ENCODE measurements around the gene CTNNA2. TPM values are rescaled to one million over a fixed set of nuclear protein-coding genes. Genes with fewer than 3 reads are reported as not detected.

Gene CTNNA2
- polyA plus RNA-seq, 2 of the 4 experiments (the other 2 are of a cell fraction): 0.50 to 0.94 TPM

DNA sequence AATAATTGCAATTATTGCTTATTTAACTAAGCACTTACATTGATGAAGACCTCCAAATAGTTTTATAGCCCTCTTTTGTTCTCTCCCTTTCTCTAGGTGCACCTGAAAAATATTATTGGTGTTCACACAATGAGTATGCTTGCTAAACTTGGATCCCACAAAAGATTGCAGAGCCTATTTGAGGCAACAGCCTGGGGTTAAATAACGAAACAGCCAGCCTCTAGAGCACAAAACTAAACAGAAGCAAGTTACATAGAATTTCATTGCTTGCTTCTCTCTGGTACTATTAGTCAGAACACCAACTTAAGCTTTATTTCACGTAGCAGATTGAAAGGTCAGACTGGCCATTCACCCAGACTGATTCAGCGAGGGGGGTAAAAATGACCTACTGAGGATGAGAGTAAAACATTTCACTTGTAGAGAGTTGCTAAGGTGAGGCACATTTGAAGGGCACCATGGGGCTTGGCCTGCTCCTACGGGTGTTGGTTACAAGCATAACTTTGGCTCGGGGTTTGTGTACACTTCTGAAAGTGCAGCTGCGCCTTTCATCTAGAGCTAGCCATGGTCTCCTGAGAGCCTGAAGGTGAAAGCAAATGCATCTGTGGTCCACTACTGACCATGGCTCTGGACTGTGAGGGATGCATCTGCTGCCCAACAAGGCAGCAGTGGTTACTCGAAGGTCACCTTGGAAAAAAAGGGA, 1016.8 kb downstream of the CTNNA2 start:
- POLR2A ChIA-PET: no interaction called here
- Histone ChIP-seq H3K27ac (no peak overlapping the region), H3K4me3 (no peak overlapping the region), H3K4me1 (no peaks in the 10 kb centered on the region), H3K9me3 (no peaks in the 10 kb centered on the region), H3K4me2 (no peak overlapping the region)
- no peak for ATAC-seq
- DNase-seq (ENCODE audit: low read depth in 1 of 2, low spot score in 1 of 2): no peak
- TF ChIP-seq EHF (CRISPR knock-in tag; IDR thresholded peaks at IDR 0.05): no peak
- no peak for TF ChIP-seq EHMT2 (IDR thresholded peaks at IDR 0.05; ENCODE audit: low read depth)
- TF ChIP-seq ZFP36 (IDR thresholded peaks at IDR 0.05; ENCODE audit: borderline replicate concordance, partially characterized antibody): no peak
- TF ChIP-seq ZSCAN20 (CRISPR knock-in tag; IDR thresholded peaks at IDR 0.05): no peak
- FAIRE-seq: no peak
- CTCF ChIA-PET: no interaction called here
- whole genome bisulfite sequencing (ENCODE audit: missing lambda C conversion rate): 3% methylated on average over 7 of the region's 7 CpGs

DNA sequence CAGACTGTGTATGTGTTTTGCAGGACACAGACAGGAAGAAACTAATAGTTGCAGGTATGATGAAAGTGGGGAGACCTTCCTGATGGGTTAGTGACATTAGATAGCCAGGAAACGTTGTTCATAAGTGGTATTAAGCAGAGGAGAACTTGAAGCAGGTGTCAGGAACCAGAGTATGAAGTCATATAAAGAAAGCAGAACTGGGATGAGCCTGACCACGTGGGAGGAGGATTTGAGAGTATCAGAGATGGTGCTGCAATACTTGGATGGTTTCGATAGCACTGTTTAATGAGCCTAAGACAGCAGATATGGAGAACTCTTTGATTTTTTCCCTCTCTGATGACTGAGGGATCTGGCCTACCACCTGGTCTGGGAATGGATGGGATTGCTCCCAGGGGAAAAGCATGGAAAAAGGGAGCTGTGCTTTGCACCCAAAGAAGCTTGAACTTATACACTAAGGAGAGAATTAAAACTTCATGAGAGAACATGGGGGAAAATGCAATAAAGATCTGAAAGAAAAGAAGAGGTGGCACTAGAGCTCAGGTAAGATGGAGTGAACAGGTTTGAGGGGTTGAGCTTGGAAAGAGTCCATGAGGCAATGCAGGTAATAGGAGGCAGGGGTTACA, 1017.7 kb downstream of the CTNNA2 start:
- CTCF ChIA-PET: no interaction called here
- POLR2A ChIA-PET: no interaction called here
- ATAC-seq (no peak), FAIRE-seq (no peak), DNase-seq (ENCODE audit: low read depth in 1 of 2, low spot score in 1 of 2) (no peak)
- H3K27ac ChIP-seq: no peak overlapping the region
- H3K9me3 ChIP-seq: no peaks in the 10 kb centered on the region
- no peaks in the 10 kb centered on the region for H3K4me1 ChIP-seq
- 0% methylated on average over 3 of the region's 3 CpGs for WGBS (ENCODE audit: missing lambda C conversion rate)
- no peak overlapping the region for H3K4me3 ChIP-seq
- TF ChIP-seq, protein P1, sequence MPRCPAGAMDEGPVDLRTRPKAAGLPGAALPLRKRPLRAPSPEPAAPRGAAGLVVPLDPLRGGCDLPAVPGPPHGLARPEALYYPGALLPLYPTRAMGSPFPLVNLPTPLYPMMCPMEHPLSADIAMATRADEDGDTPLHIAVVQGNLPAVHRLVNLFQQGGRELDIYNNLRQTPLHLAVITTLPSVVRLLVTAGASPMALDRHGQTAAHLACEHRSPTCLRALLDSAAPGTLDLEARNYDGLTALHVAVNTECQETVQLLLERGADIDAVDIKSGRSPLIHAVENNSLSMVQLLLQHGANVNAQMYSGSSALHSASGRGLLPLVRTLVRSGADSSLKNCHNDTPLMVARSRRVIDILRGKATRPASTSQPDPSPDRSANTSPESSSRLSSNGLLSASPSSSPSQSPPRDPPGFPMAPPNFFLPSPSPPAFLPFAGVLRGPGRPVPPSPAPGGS (IDR thresholded peaks at IDR 0.05): no peak
- TF ChIP-seq RARB (CRISPR knock-in tag; IDR thresholded peaks at IDR 0.05) (no peak), EP300 (IDR thresholded peaks at IDR 0.05) (no peak), KDM1A (IDR thresholded peaks at IDR 0.05; ENCODE audit: low read depth) (no peak), BHLHE40 (IDR thresholded peaks at IDR 0.05; ENCODE audit: low read depth, low read length) (no peak), ZFP36 (IDR thresholded peaks at IDR 0.05; ENCODE audit: borderline replicate concordance, partially characterized antibody) (no peak), POLR2A (IDR thresholded peaks at IDR 0.05; ENCODE audit: low read length) (no peak), NR3C1 (IDR thresholded peaks at IDR 0.05) (no peak)
- TF ChIP-seq, protein P2, sequence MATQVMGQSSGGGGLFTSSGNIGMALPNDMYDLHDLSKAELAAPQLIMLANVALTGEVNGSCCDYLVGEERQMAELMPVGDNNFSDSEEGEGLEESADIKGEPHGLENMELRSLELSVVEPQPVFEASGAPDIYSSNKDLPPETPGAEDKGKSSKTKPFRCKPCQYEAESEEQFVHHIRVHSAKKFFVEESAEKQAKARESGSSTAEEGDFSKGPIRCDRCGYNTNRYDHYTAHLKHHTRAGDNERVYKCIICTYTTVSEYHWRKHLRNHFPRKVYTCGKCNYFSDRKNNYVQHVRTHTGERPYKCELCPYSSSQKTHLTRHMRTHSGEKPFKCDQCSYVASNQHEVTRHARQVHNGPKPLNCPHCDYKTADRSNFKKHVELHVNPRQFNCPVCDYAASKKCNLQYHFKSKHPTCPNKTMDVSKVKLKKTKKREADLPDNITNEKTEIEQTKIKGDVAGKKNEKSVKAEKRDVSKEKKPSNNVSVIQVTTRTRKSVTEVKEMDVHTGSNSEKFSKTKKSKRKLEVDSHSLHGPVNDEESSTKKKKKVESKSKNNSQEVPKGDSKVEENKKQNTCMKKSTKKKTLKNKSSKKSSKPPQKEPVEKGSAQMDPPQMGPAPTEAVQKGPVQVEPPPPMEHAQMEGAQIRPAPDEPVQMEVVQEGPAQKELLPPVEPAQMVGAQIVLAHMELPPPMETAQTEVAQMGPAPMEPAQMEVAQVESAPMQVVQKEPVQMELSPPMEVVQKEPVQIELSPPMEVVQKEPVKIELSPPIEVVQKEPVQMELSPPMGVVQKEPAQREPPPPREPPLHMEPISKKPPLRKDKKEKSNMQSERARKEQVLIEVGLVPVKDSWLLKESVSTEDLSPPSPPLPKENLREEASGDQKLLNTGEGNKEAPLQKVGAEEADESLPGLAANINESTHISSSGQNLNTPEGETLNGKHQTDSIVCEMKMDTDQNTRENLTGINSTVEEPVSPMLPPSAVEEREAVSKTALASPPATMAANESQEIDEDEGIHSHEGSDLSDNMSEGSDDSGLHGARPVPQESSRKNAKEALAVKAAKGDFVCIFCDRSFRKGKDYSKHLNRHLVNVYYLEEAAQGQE (IDR thresholded peaks at IDR 0.05): no peak
- TF ChIP-seq, protein P3, sequence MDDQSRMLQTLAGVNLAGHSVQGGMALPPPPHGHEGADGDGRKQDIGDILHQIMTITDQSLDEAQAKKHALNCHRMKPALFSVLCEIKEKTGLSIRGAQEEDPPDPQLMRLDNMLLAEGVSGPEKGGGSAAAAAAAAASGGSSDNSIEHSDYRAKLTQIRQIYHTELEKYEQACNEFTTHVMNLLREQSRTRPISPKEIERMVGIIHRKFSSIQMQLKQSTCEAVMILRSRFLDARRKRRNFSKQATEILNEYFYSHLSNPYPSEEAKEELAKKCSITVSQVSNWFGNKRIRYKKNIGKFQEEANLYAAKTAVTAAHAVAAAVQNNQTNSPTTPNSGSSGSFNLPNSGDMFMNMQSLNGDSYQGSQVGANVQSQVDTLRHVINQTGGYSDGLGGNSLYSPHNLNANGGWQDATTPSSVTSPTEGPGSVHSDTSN (IDR thresholded peaks at IDR 0.05): no peak
- H3K4me2 ChIP-seq: no peak overlapping the region

DNA sequence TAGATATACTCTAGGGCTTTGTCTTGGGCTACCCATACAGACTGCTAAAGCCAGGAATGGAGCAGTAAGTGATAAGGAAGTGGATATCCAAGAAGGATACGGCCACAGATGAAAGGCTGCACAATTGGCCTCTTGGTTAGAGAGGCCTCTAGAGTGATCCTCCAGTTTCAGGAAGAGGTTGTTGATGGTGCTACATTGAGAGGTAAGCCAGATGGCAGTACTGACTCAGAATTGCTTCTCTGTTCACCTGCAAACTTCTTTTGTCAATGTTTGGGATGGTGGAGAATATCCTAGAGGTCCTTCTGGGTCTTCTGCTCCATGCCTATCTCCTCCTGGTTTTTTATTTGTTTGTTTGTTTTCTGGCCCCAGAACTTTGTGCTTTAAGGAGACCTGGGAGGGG, 1018.5 kb downstream of the CTNNA2 start:
- FAIRE-seq: no peak
- Histone ChIP-seq H3K4me3 (no peak overlapping the region), H3K4me2 (no peak overlapping the region), H3K9me3 (no peaks in the 10 kb centered on the region), H3K27ac (no peak overlapping the region), H3K4me1 (no peaks in the 10 kb centered on the region)
- TF ChIP-seq SREBF2 (IDR thresholded peaks at IDR 0.05) (no peak), CHD2 (IDR thresholded peaks at IDR 0.05; ENCODE audit: low read length, partially characterized antibody) (no peak), ZSCAN20 (CRISPR knock-in tag; IDR thresholded peaks at IDR 0.05) (no peak), FOSB (CRISPR knock-in tag; IDR thresholded peaks at IDR 0.05) (no peak), MYC (IDR thresholded peaks at IDR 0.05; ENCODE audit: borderline replicate concordance, low read length) (no peak), FOXS1 (CRISPR knock-in tag; IDR thresholded peaks at IDR 0.05) (no peak), FOSL2 (IDR thresholded peaks at IDR 0.05) (no peak), FOSL2 (CRISPR knock-in tag; IDR thresholded peaks at IDR 0.05) (no peak), KDM5A (IDR thresholded peaks at IDR 0.05) (no peak), HDAC2 (IDR thresholded peaks at IDR 0.05) (no peak), ZFP36 (IDR thresholded peaks at IDR 0.05; ENCODE audit: borderline replicate concordance, partially characterized antibody) (no peak), BHLHE40 (IDR thresholded peaks at IDR 0.05; ENCODE audit: low read depth, low read length) (no peak), HOXB5 (CRISPR knock-in tag; IDR thresholded peaks at IDR 0.05) (no peak), CBX2 (IDR thresholded peaks at IDR 0.05; ENCODE audit: borderline replicate concordance, low read depth) (no peak), JUN (IDR thresholded peaks at IDR 0.05) (no peak)
- TF ChIP-seq, protein P4, sequence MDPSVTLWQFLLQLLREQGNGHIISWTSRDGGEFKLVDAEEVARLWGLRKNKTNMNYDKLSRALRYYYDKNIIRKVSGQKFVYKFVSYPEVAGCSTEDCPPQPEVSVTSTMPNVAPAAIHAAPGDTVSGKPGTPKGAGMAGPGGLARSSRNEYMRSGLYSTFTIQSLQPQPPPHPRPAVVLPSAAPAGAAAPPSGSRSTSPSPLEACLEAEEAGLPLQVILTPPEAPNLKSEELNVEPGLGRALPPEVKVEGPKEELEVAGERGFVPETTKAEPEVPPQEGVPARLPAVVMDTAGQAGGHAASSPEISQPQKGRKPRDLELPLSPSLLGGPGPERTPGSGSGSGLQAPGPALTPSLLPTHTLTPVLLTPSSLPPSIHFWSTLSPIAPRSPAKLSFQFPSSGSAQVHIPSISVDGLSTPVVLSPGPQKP (IDR thresholded peaks at IDR 0.05; ENCODE audit: low read depth, low read length): no peak
- TF ChIP-seq, protein P5, sequence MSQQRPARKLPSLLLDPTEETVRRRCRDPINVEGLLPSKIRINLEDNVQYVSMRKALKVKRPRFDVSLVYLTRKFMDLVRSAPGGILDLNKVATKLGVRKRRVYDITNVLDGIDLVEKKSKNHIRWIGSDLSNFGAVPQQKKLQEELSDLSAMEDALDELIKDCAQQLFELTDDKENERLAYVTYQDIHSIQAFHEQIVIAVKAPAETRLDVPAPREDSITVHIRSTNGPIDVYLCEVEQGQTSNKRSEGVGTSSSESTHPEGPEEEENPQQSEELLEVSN (IDR thresholded peaks at IDR 0.05; ENCODE audit: borderline replicate concordance, low read depth): no peak
- POLR2A ChIA-PET: no interaction called here
- CTCF ChIA-PET: no interaction called here
- DNase-seq (ENCODE audit: low read depth in 1 of 2, low spot score in 1 of 2): no peak
- WGBS (ENCODE audit: missing lambda C conversion rate): 0% methylated on average over 1 of the region's 1 CpG
- ATAC-seq: no peak

All from A549 (cell line).